Mesenchymal stem cell (in vitro differentiated cells and primary cell): ENCODE data around the gene ACSM6. TPM values are rescaled to one million over a fixed set of nuclear protein-coding genes. Genes with fewer than 3 reads are reported as not detected.
A peak's percentile ranks its signal among the peaks of the same experiment; 100 is the strongest.

Experiments used
- DNase-seq: peaks from one replicate; pipeline ENCODE4 v3.0.0-alpha.2; 2013
- H2AFZ ChIP-seq: one replicate; pipeline ENCODE4 v1.6.1; 2013; ENCODE audit warnings: low read depth, mild to moderate bottlenecking, control low read depth, inconsistent platforms, low read length, moderate library complexity
- H2AK5ac ChIP-seq: 2 replicates; pipeline ENCODE4 v1.6.1; 2013; ENCODE audit warnings: low read length, moderate library complexity, mild to moderate bottlenecking, inconsistent platforms; ENCODE audit not compliant: severe bottlenecking
- H2BK120ac ChIP-seq: one replicate; pipeline ENCODE4 v1.6.1; 2013; ENCODE audit warnings: low read depth, mild to moderate bottlenecking, inconsistent platforms, low read length, moderate library complexity
- H2BK12ac ChIP-seq, 2 experiments: one replicate each; pipeline ENCODE4 v1.6.1; 2013; ENCODE audit warnings: inconsistent platforms in 2 of 2, low read length in 2 of 2, mild to moderate bottlenecking in 2 of 2, moderate library complexity in 2 of 2, control low read depth in 1 of 2
- H2BK15ac ChIP-seq: one replicate; pipeline ENCODE4 v1.6.1; 2013; ENCODE audit warnings: mild to moderate bottlenecking, low read depth, inconsistent platforms; ENCODE audit not compliant: poor library complexity, severe bottlenecking
- H2BK5ac ChIP-seq: 2 replicates; pipeline ENCODE4 v1.6.1; 2013; ENCODE audit warnings: low read depth, mild to moderate bottlenecking, low read length, control low read depth, inconsistent platforms; ENCODE audit not compliant: poor library complexity, severe bottlenecking
- H3K14ac ChIP-seq, 2 experiments: one replicate each; pipeline ENCODE4 v1.6.1; 2013; ENCODE audit warnings: inconsistent platforms in 2 of 2, low read length in 2 of 2, control low read depth in 1 of 2, mild to moderate bottlenecking in 1 of 2, moderate library complexity in 1 of 2
- H3K18ac ChIP-seq, 2 experiments: one replicate each; pipeline ENCODE4 v1.6.1; 2013; ENCODE audit warnings: inconsistent platforms in 2 of 2, low read length in 2 of 2, control low read depth in 1 of 2, low read depth in 1 of 2, mild to moderate bottlenecking in 1 of 2
- H3K23ac ChIP-seq, 2 experiments: one replicate each; pipeline ENCODE4 v1.6.1; 2013; ENCODE audit warnings: inconsistent platforms in 2 of 2, low read length in 2 of 2, mild to moderate bottlenecking in 2 of 2, moderate library complexity in 2 of 2, control low read depth in 1 of 2
- H3K27ac ChIP-seq: 2 replicates; pipeline ENCODE4 v1.5.1; 2013; ENCODE audit warnings: mild to moderate bottlenecking, moderate library complexity, low read length, control low read depth, inconsistent platforms; ENCODE audit not compliant: poor library complexity, severe bottlenecking
- H3K27me3 ChIP-seq, 2 experiments: 2 replicates each; pipeline versions ENCODE4 v1.6.1 to v1.7.0; 2013; ENCODE audit warnings: low read length in 2 of 2, mild to moderate bottlenecking in 2 of 2, moderate library complexity in 2 of 2, control low read depth in 1 of 2, inconsistent platforms in 1 of 2; ENCODE audit not compliant: control insufficient read depth in 1 of 2, insufficient read depth in 1 of 2
- H3K36me3 ChIP-seq, 2 experiments: 2 replicates each; pipeline versions ENCODE4 v1.6.1 to v1.7.0; 2013; ENCODE audit warnings: low read length in 2 of 2, control low read depth in 1 of 2, inconsistent platforms in 1 of 2, low read depth in 1 of 2, mild to moderate bottlenecking in 1 of 2; ENCODE audit not compliant: insufficient read depth in 2 of 2, control insufficient read depth in 1 of 2
- H3K4ac ChIP-seq, 2 experiments: one replicate each; pipeline ENCODE4 v1.6.1; 2013; ENCODE audit warnings: inconsistent platforms in 2 of 2, low read length in 2 of 2, mild to moderate bottlenecking in 2 of 2, moderate library complexity in 2 of 2, control low read depth in 1 of 2, low read depth in 1 of 2
- H3K4me1 ChIP-seq: 2 replicates; pipeline ENCODE4 v1.6.1; 2013; ENCODE audit warnings: low read depth, low read length, control low read depth; ENCODE audit not compliant: control insufficient read depth, insufficient read depth
- H3K4me2 ChIP-seq: 2 replicates; pipeline ENCODE4 v1.6.1; 2013; ENCODE audit warnings: low read length, mild to moderate bottlenecking, inconsistent platforms; ENCODE audit not compliant: poor library complexity, severe bottlenecking
- H3K4me3 ChIP-seq, 2 experiments: 2 replicates each; pipeline versions ENCODE4 v1.5.1 to v1.7.0; 2013; ENCODE audit warnings: low read length in 2 of 2, mild to moderate bottlenecking in 2 of 2, control low read depth in 1 of 2, low read depth in 1 of 2; ENCODE audit not compliant: insufficient read depth in 1 of 2
- H3K79me1 ChIP-seq: replicated peaks from 2 replicates; pipeline ENCODE4 v1.6.1; 2013; ENCODE audit warnings: mild to moderate bottlenecking, control low read depth, low read length, inconsistent platforms; ENCODE audit not compliant: poor library complexity, severe bottlenecking
- H3K9ac ChIP-seq: 2 replicates; pipeline ENCODE4 v1.7.0; 2013; ENCODE audit warnings: mild to moderate bottlenecking, low read length, moderate library complexity
- H3K9me3 ChIP-seq: 2 replicates; pipeline ENCODE4 v1.7.0; 2013; ENCODE audit warnings: mild to moderate bottlenecking, low read length; ENCODE audit not compliant: control insufficient read depth
- H4K8ac ChIP-seq: one replicate; pipeline ENCODE4 v1.6.1; 2013; ENCODE audit warnings: inconsistent platforms, mild to moderate bottlenecking, low read length, moderate library complexity
- H4K91ac ChIP-seq: one replicate; pipeline ENCODE4 v1.6.1; 2013; ENCODE audit warnings: mild to moderate bottlenecking, low read length, inconsistent platforms
- WGBS: methylation state at CpG from one replicate; pipeline ENCODE4 v1.1.7; 2013; ENCODE audit warnings: mixed read lengths; 5-methylcytosine and 5-hydroxymethylcytosine counted together
- polyA plus RNA-seq, 2 experiments: library from polyadenylated mRNA; stranded (reverse); fragments of 200-250 nt; gene quantifications; one replicate each; pipeline ENCODE4 v1.2.3, GENCODE V29; 2013

ACSM6 gene
- polyA plus RNA-seq (2013, experiment 1 of 2) = not detected
- not detected for polyA plus RNA-seq (2013, experiment 2 of 2)

- Histone ChIP-seq H2BK120ac (no peak within 1 kb of the TSS), H3K4me2 (no peak within 1 kb of the TSS), H4K8ac (no peak within 1 kb of the TSS), H3K9ac (no peak within 1 kb of the TSS), H3K4me1 (peaks cover 2% of the 10 kb centered on the region), H3K27me3 (no peaks in the 10 kb centered on the region), H3K14ac (no peak within 1 kb of the TSS), H2BK12ac (no peak within 1 kb of the TSS), H2BK15ac (no peak within 1 kb of the TSS), H3K36me3 (no peaks in the 10 kb centered on the region), H3K23ac (no peak within 1 kb of the TSS), H2AFZ (no peak within 1 kb of the TSS), H3K18ac (no peak within 1 kb of the TSS), H2BK5ac (no peak within 1 kb of the TSS), H3K9me3 (no peaks in the 10 kb centered on the region), H2AK5ac (no peak within 1 kb of the TSS), H3K4me3 (no peak within 1 kb of the TSS), H3K27ac (no peak within 1 kb of the TSS), H3K4ac (no peak within 1 kb of the TSS), H4K91ac (no peak within 1 kb of the TSS), H3K79me1 (no peaks in the 10 kb centered on the region)
- DNase-seq = no peak
- 100% methylated on average over 1 of the region's 1 CpG for WGBS
Observed at GRCh38 chr10:95193944-95194343, at the start of gene ACSM6. ACSM6 (plus strand) TSS chr10:95194238; CDS start chr10:95194486, 248 bp downstream.

GRCh38 chr10:95168694-95169093 lies 25.3 kb upstream of the ACSM6 start:
- Histone ChIP-seq H3K9ac (no peak overlapping the region), H2BK15ac (no peak overlapping the region), H3K4me2 (no peak overlapping the region), H3K79me1 (no peaks in the 10 kb centered on the region), H3K14ac (no peak overlapping the region), H3K4ac (no peak overlapping the region), H3K27ac (no peak overlapping the region), H2BK5ac (no peak overlapping the region), H3K18ac (no peak overlapping the region), H2BK120ac (no peak overlapping the region), H4K8ac (no peak overlapping the region), H3K23ac (no peak overlapping the region), H3K36me3 (no peaks in the 10 kb centered on the region), H3K9me3 (no peaks in the 10 kb centered on the region), H2BK12ac (no peak overlapping the region), H3K27me3 (no peaks in the 10 kb centered on the region), H3K4me3 (no peak overlapping the region), H4K91ac (no peak overlapping the region), H2AK5ac (no peak overlapping the region), H3K4me1 (no peaks in the 10 kb centered on the region), H2AFZ (no peak overlapping the region)
- DNase-seq = no peak
- WGBS = 80% methylated on average over 4 of the region's 4 CpGs

GRCh38 chr10:95169522-95169921 lies 24.5 kb upstream of the ACSM6 start:
- H3K4me3 ChIP-seq = no peak overlapping the region
- no peaks in the 10 kb centered on the region for H3K4me1 ChIP-seq
- no peak overlapping the region for H3K27ac ChIP-seq
- H3K36me3 ChIP-seq = no peaks in the 10 kb centered on the region
- H2BK5ac ChIP-seq = no peak overlapping the region
- no peak overlapping the region for H3K4ac ChIP-seq
- no peak for DNase-seq
- H3K27me3 ChIP-seq = no peaks in the 10 kb centered on the region
- H3K9ac ChIP-seq = no peak overlapping the region
- no peak overlapping the region for H4K8ac ChIP-seq
- no peaks in the 10 kb centered on the region for H3K9me3 ChIP-seq
- H2BK15ac ChIP-seq = no peak overlapping the region
- no peak overlapping the region for H2BK12ac ChIP-seq
- H4K91ac ChIP-seq = no peak overlapping the region
- no peaks in the 10 kb centered on the region for H3K79me1 ChIP-seq
- H2BK120ac ChIP-seq = no peak overlapping the region
- H3K14ac ChIP-seq = no peak overlapping the region
- no peak overlapping the region for H3K4me2 ChIP-seq
- H3K18ac ChIP-seq = no peak overlapping the region
- no peak overlapping the region for H2AFZ ChIP-seq
- H2AK5ac ChIP-seq = no peak overlapping the region
- no peak overlapping the region for H3K23ac ChIP-seq
- WGBS = 92% methylated on average over 1 of the region's 1 CpG

- H3K27ac ChIP-seq = no peak overlapping the region
- H3K14ac ChIP-seq = no peak overlapping the region
- no peak overlapping the region for H3K4me2 ChIP-seq
- H3K27me3 ChIP-seq = no peaks in the 10 kb centered on the region
- H2BK12ac ChIP-seq = no peak overlapping the region
- no peak overlapping the region for H3K4ac ChIP-seq
- H2AFZ ChIP-seq = no peak overlapping the region
- no peak overlapping the region for H4K8ac ChIP-seq
- no peak overlapping the region for H2BK120ac ChIP-seq
- H3K9me3 ChIP-seq = no peaks in the 10 kb centered on the region
- peak overlapping the region; percentile 5 for H2BK5ac ChIP-seq
- H3K79me1 ChIP-seq = no peaks in the 10 kb centered on the region
- no peak overlapping the region for H4K91ac ChIP-seq
- no peak overlapping the region for H3K23ac ChIP-seq
- H3K4me1 ChIP-seq = no peaks in the 10 kb centered on the region
- DNase-seq = no peak
- no peak overlapping the region for H3K18ac ChIP-seq
- H2AK5ac ChIP-seq = no peak overlapping the region
- no peaks in the 10 kb centered on the region for H3K36me3 ChIP-seq
- H3K4me3 ChIP-seq = no peak overlapping the region
- H2BK15ac ChIP-seq = no peak overlapping the region
- H3K9ac ChIP-seq = no peak overlapping the region
- WGBS = 78% methylated on average over 2 of the region's 2 CpGs
Observed at GRCh38 chr10:95170790-95171189, 23.2 kb upstream of the ACSM6 start.
